ENCODE measurements around the gene CAMK1D. TPM values are rescaled to one million over a fixed set of nuclear protein-coding genes. Genes with fewer than 3 reads are reported as not detected.

CAMK1D gene
- total and polyA plus RNA-seq, 2 of the 8 experiments (the other 6 are each of a cell fraction or from before 2014, with no cell fraction given): 3.5 to 10.6 TPM

GRCh38 chr10:12435348-12435747 lies 86.0 kb downstream of the CAMK1D start (continued):
- no peak for TF ChIP-seq POU5F1 (IDR thresholded peaks at IDR 0.05; ENCODE audit: low read depth, low read length)
- no peak for TF ChIP-seq BRCA1 (IDR thresholded peaks at IDR 0.05; ENCODE audit: low read depth, low read length)
- TF ChIP-seq SP2 (IDR thresholded peaks at IDR 0.05; ENCODE audit: low read length): no peak
- no peak for TF ChIP-seq TBP (IDR thresholded peaks at IDR 0.05; ENCODE audit: low read depth, low read length)

All from H1 (cell line).